Measurements from ENCODE around the gene LEPR. TPM values are rescaled to one million over a fixed set of nuclear protein-coding genes. Genes with fewer than 3 reads are reported as not detected.
"Not testable (repeated sequence)": the region's sequence is repeated elsewhere in the genome, so short reads cannot be mapped to it uniquely, and the experiment has no call there.

Gene LEPR
- polyA plus RNA-seq, 1 experiment = 7.4 TPM

GRCh38 chr1:65449214-65449823 is 28.9 kb downstream of the LEPR start:
- no peaks in the 10 kb centered on the region for H3K27me3 ChIP-seq (ENCODE audit: control insufficient read depth, insufficient read depth, low read length)
- TF ChIP-seq CTCF (IDR thresholded peaks at IDR 0.05; ENCODE audit: insufficient read depth, low read depth, low read length) = 0 out of 2 replicates have a peak, but pooled peaks have one; percentile 8
- no peak overlapping the region for H3K4me3 ChIP-seq (ENCODE audit: low read depth, low read length)
- no peaks in the 10 kb centered on the region for H3K36me3 ChIP-seq (ENCODE audit: control insufficient read depth, insufficient read depth, low read length)
- POLR2A ChIA-PET = no interaction called here
- CTCF ChIA-PET = interaction anchor here (0.6 to 0.9 kb wide), 3 partner anchors 10 to 202 kb away, joined by 3 to 4 read pairs (median 3); no protein-coding TSS in a partner anchor
- DNase-seq (ENCODE audit: low read depth) = no peak

GRCh38 chr1:65455678-65456077 is 35.2 kb downstream of the LEPR start:
- DNase-seq (ENCODE audit: low read depth); POLR2A ChIA-PET; H3K27me3 ChIP-seq (ENCODE audit: control insufficient read depth, insufficient read depth, low read length); H3K36me3 ChIP-seq (ENCODE audit: control insufficient read depth, insufficient read depth, low read length); CTCF ChIA-PET; H3K4me3 ChIP-seq (ENCODE audit: low read depth, low read length): not testable (repeated sequence)

GRCh38 chr1:65456481-65456880 is 36.0 kb downstream of the LEPR start:
- no peak for DNase-seq (ENCODE audit: low read depth)
- no peaks in the 10 kb centered on the region for H3K27me3 ChIP-seq (ENCODE audit: control insufficient read depth, insufficient read depth, low read length)
- ChIA-PET POLR2A (no interaction called here), CTCF (no interaction called here)
- no peak for TF ChIP-seq CTCF (IDR thresholded peaks at IDR 0.05; ENCODE audit: insufficient read depth, low read depth, low read length)
- H3K4me3 ChIP-seq (ENCODE audit: low read depth, low read length) = no peak overlapping the region
- H3K36me3 ChIP-seq (ENCODE audit: control insufficient read depth, insufficient read depth, low read length) = no peaks in the 10 kb centered on the region

- Histone ChIP-seq H3K27me3 (ENCODE audit: control insufficient read depth, insufficient read depth, low read length) (no peaks in the 10 kb centered on the region), H3K36me3 (ENCODE audit: control insufficient read depth, insufficient read depth, low read length) (no peaks in the 10 kb centered on the region), H3K4me3 (ENCODE audit: low read depth, low read length) (no peak overlapping the region)
- ChIA-PET CTCF (interaction anchor here (0.9 to 2.5 kb wide), 5 partner anchors 12 to 28 kb away, joined by 3 to 10 read pairs (median 3); no protein-coding TSS in a partner anchor), POLR2A (no interaction called here)
- no peak for DNase-seq (ENCODE audit: low read depth)
- no peak for TF ChIP-seq CTCF (IDR thresholded peaks at IDR 0.05; ENCODE audit: insufficient read depth, low read depth, low read length)
Observed at GRCh38 chr1:65457868-65458267, 37.4 kb downstream of the LEPR start.

GRCh38 chr1:65458730-65459396 is 38.4 kb downstream of the LEPR start:
- ChIA-PET CTCF (interaction anchor here (0.7 to 2.5 kb wide), 24 partner anchors 9 to 250 kb away, joined by 3 to 11 read pairs (median 4); no protein-coding TSS in a partner anchor), POLR2A (no interaction called here)
- no peak for TF ChIP-seq CTCF (IDR thresholded peaks at IDR 0.05; ENCODE audit: insufficient read depth, low read depth, low read length)
- DNase-seq (ENCODE audit: low read depth) = no peak
- Histone ChIP-seq H3K4me3 (ENCODE audit: low read depth, low read length) (no peak overlapping the region), H3K36me3 (ENCODE audit: control insufficient read depth, insufficient read depth, low read length) (no peaks in the 10 kb centered on the region), H3K27me3 (ENCODE audit: control insufficient read depth, insufficient read depth, low read length) (no peaks in the 10 kb centered on the region)
